HepG2 (cell line): Measurements from ENCODE around the gene GMEB2.
"Not testable (repeated sequence)": the region's sequence is repeated elsewhere in the genome, so short reads cannot be mapped to it uniquely, and the experiment has no call there.

Experiments used
- BRCA1 ChIP-seq: sonication (generic); formaldehyde crosslinking; IDR thresholded peaks from 2 replicates; pipeline ENCODE4 v1.4.0; 2020; ENCODE audit warnings: missing genetic modification reagents
- MXI1 ChIP-seq: IDR thresholded peaks from 3 replicates; pipeline ENCODE4 v1.6.1; 2012; ENCODE audit warnings: low read depth, low read length, inconsistent platforms, borderline replicate concordance
- POLR2A ChIP-seq, 2 experiments: IDR thresholded peaks; 2 replicates each; pipeline ENCODE4 v1.6.1; 2011; ENCODE audit warnings: low read depth in 2 of 2, low read length in 2 of 2, mild to moderate bottlenecking in 1 of 2, moderate library complexity in 1 of 2; ENCODE audit not compliant: insufficient read depth in 1 of 2
- SNAI1 ChIP-seq: sonication (generic); formaldehyde crosslinking; IDR thresholded peaks from 2 replicates; pipeline ENCODE4 v1.5.0; 2020; ENCODE audit warnings: mild to moderate bottlenecking, missing genetic modification reagents, borderline replicate concordance
- UBTF ChIP-seq: sonication (generic); formaldehyde crosslinking; IDR thresholded peaks from 2 replicates; pipeline ENCODE4 v1.4.0; 2020; ENCODE audit warnings: mild to moderate bottlenecking, missing genetic modification reagents

GRCh38 chr20:63559485-63560332 is 67.2 kb downstream of the GMEB2 start:
- TF ChIP-seq UBTF (CRISPR knock-in tag); MXI1; POLR2A (IDR thresholded peaks at IDR 0.05; ENCODE audit: insufficient read depth in 1 of 2, low read depth in 2 of 2, low read length in 2 of 2); BRCA1 (CRISPR knock-in tag); SNAI1 (CRISPR knock-in tag): not testable (repeated sequence)
